Neuronal stem cell (in vitro differentiated cells): ENCODE results near the gene DUSP28.
A peak's percentile ranks its signal among the peaks of the same experiment; 100 is the strongest.

Experiments used
- DNase-seq: peaks from one replicate; pipeline ENCODE4 v3.0.0-alpha.2; 2013; ENCODE audit warnings: low spot score
- H2AFZ ChIP-seq: one replicate; pipeline ENCODE4 v1.6.1; 2013; ENCODE audit warnings: mild to moderate bottlenecking, low read length, inconsistent platforms
- H2AK5ac ChIP-seq: 2 replicates; pipeline ENCODE4 v1.6.1; 2013; ENCODE audit warnings: low read depth, mild to moderate bottlenecking, inconsistent platforms, low read length, moderate library complexity, mixed read lengths
- H2BK120ac ChIP-seq: 2 replicates; pipeline ENCODE4 v1.6.1; 2013; ENCODE audit warnings: low read depth, mild to moderate bottlenecking, inconsistent platforms, low read length, moderate library complexity, mixed read lengths
- H2BK12ac ChIP-seq: one replicate; pipeline ENCODE4 v1.6.1; 2013; ENCODE audit warnings: low read length, inconsistent platforms
- H2BK15ac ChIP-seq: 2 replicates; pipeline ENCODE4 v1.6.1; 2013; ENCODE audit warnings: mild to moderate bottlenecking, low read length, inconsistent platforms, mixed read lengths
- H2BK5ac ChIP-seq: one replicate; pipeline ENCODE4 v1.6.1; 2013; ENCODE audit warnings: inconsistent platforms, mild to moderate bottlenecking, low read length, moderate library complexity
- H3K14ac ChIP-seq: one replicate; pipeline ENCODE4 v1.6.1; 2013; ENCODE audit warnings: low read length, inconsistent platforms
- H3K18ac ChIP-seq: 2 replicates; pipeline ENCODE4 v1.6.1; 2013; ENCODE audit warnings: low read length, inconsistent platforms
- H3K23ac ChIP-seq: 2 replicates; pipeline ENCODE4 v1.6.1; 2013; ENCODE audit warnings: low read depth, mild to moderate bottlenecking, mixed read lengths, low read length, inconsistent platforms; ENCODE audit not compliant: poor library complexity
- H3K27ac ChIP-seq: replicated peaks from 3 replicates; pipeline ENCODE4 v1.5.1; 2013; ENCODE audit warnings: low read length, inconsistent platforms
- H3K27me3 ChIP-seq, 3 experiments: 2 replicates each; pipeline ENCODE4 v1.6.1; 2013; ENCODE audit warnings: low read length in 3 of 3, mild to moderate bottlenecking in 2 of 3, inconsistent platforms in 1 of 3, low read depth in 1 of 3, mixed read lengths in 1 of 3, moderate library complexity in 1 of 3; ENCODE audit not compliant: control insufficient read depth in 3 of 3, insufficient read depth in 3 of 3
- H3K36me3 ChIP-seq, 2 donors: replicated peaks in 1 of 2; 2 replicates each; pipeline ENCODE4 v1.6.1; 2013; ENCODE audit warnings: low read length in 2 of 2; ENCODE audit not compliant: control insufficient read depth in 2 of 2, insufficient read depth in 2 of 2
- H3K4ac ChIP-seq: 2 replicates; pipeline ENCODE4 v1.6.1; 2013; ENCODE audit warnings: inconsistent platforms, mild to moderate bottlenecking, low read length, moderate library complexity
- H3K4me1 ChIP-seq, 2 donors: 1 replicate in 1 of 2; 2 replicates in 1 of 2; pipeline ENCODE4 v1.6.1; 2013; ENCODE audit warnings: low read length in 2 of 2, low read depth in 1 of 2; ENCODE audit not compliant: control insufficient read depth in 2 of 2, insufficient read depth in 1 of 2
- H3K4me2 ChIP-seq: one replicate; pipeline ENCODE4 v1.6.1; 2013; ENCODE audit warnings: mild to moderate bottlenecking, low read length, inconsistent platforms; ENCODE audit not compliant: insufficient read depth, poor library complexity, severe bottlenecking
- H3K4me3 ChIP-seq, 2 donors: 2 replicates each; pipeline ENCODE4 v1.5.1; 2013; ENCODE audit warnings: low read length in 2 of 2, mild to moderate bottlenecking in 2 of 2, inconsistent platforms in 1 of 2, moderate library complexity in 1 of 2
- H3K79me1 ChIP-seq: one replicate; pipeline ENCODE4 v1.6.1; 2013; ENCODE audit warnings: low read depth, mild to moderate bottlenecking, inconsistent platforms, low read length, moderate library complexity
- H3K9ac ChIP-seq: one replicate; pipeline ENCODE4 v1.6.1; 2013; ENCODE audit warnings: mild to moderate bottlenecking, low read depth, low read length, inconsistent platforms; ENCODE audit not compliant: poor library complexity
- H3K9me3 ChIP-seq, 2 donors: replicated peaks in 1 of 2; 2 replicates each; pipeline versions ENCODE3 to v1.6.1; 2013; ENCODE audit warnings: low read length in 2 of 2, mild to moderate bottlenecking in 2 of 2, inconsistent platforms in 1 of 2, low read depth in 1 of 2, mixed read lengths in 1 of 2, moderate library complexity in 1 of 2; ENCODE audit not compliant: control insufficient read depth in 2 of 2, insufficient read depth in 1 of 2
- H4K8ac ChIP-seq: one replicate; pipeline ENCODE4 v1.6.1; 2013; ENCODE audit warnings: low read depth, mild to moderate bottlenecking, inconsistent platforms, low read length, moderate library complexity
- H4K91ac ChIP-seq: one replicate; pipeline ENCODE4 v1.6.1; 2013; ENCODE audit warnings: low read length, low read depth, mild to moderate bottlenecking, inconsistent platforms; ENCODE audit not compliant: poor library complexity
- WGBS, 2 donors: extraction: QIAGEN DNeasy Blood & Tissue Kit; methylation state at CpG; one replicate each; pipeline ENCODE4 v1.1.7; 2013; ENCODE audit warnings: missing lambda C conversion rate in 2 of 2, mixed read lengths in 1 of 2; ENCODE audit not compliant: insufficient read length in 2 of 2, insufficient replicate concordance in 1 of 2; ENCODE audit errors: extremely low coverage in 2 of 2; 5-methylcytosine and 5-hydroxymethylcytosine counted together

The DUSP28 gene

GRCh38 chr2:240518981-240519380 is 41.2 kb upstream of the DUSP28 start:
- no peak overlapping the region for H3K14ac ChIP-seq
- H2BK15ac ChIP-seq: no peak overlapping the region
- no peak overlapping the region for H4K8ac ChIP-seq
- WGBS, 2 donors: no CpG with 5 or more reads among the region's 5 CpGs
- no peak overlapping the region for H2AK5ac ChIP-seq
- no peak overlapping the region for H2BK12ac ChIP-seq
- H3K27me3 ChIP-seq: peaks cover 0 to 18% (median 0%) of the 10 kb centered on the region in 3 experiments
- H3K23ac ChIP-seq: no peak overlapping the region
- no peak overlapping the region for H3K27ac ChIP-seq
- no peak overlapping the region for H2BK120ac ChIP-seq
- no peaks in the 10 kb centered on the region for H3K79me1 ChIP-seq
- DNase-seq: no peak
- no peak overlapping the region for H2BK5ac ChIP-seq
- H2AFZ ChIP-seq: no peak overlapping the region
- H3K4ac ChIP-seq: no peak overlapping the region
- peaks cover 0 to 5% of the 10 kb centered on the region in 2 donors for H3K4me1 ChIP-seq
- H3K4me3 ChIP-seq: no peak overlapping the region
- H3K4me2 ChIP-seq: no peak overlapping the region
- peaks cover 5 to 8% of the 10 kb centered on the region in 2 donors for H3K9me3 ChIP-seq
- H4K91ac ChIP-seq: no peak overlapping the region
- no peak overlapping the region for H3K18ac ChIP-seq
- H3K9ac ChIP-seq: no peak overlapping the region
- H3K36me3 ChIP-seq: peaks cover 3 to 37% of the 10 kb centered on the region in 2 donors

GRCh38 chr2:240519396-240520129 is 40.6 kb upstream of the DUSP28 start:
- Histone ChIP-seq H3K79me1 (no peaks in the 10 kb centered on the region), H3K23ac (no peak overlapping the region), H3K9me3 (peaks cover 9 to 11% of the 10 kb centered on the region in 2 donors), H2AK5ac (no peak overlapping the region), H2AFZ (no peak overlapping the region), H3K36me3 (peaks cover 3 to 43% of the 10 kb centered on the region in 2 donors), H3K4me1 (peaks cover 0 to 5% of the 10 kb centered on the region in 2 donors), H3K4me2 (peak overlapping the region; percentile 58), H3K4me3 (peak overlapping the region in 1 of 2 donors; percentile 70), H3K27me3 (peaks cover 0 to 18% (median 0%) of the 10 kb centered on the region in 3 experiments), H2BK5ac (no peak overlapping the region), H4K8ac (no peak overlapping the region), H2BK12ac (no peak overlapping the region), H3K9ac (no peak overlapping the region), H3K14ac (no peak overlapping the region), H3K4ac (no peak overlapping the region), H4K91ac (no peak overlapping the region), H3K27ac (no peak overlapping the region), H3K18ac (no peak overlapping the region), H2BK15ac (no peak overlapping the region), H2BK120ac (no peak overlapping the region)
- DNase-seq: no peak
- no CpG with 5 or more reads among the region's 25 CpGs for WGBS, 2 donors

- peaks cover 0 to 5% of the 10 kb centered on the region in 2 donors for H3K4me1 ChIP-seq
- no peaks in the 10 kb centered on the region for H3K79me1 ChIP-seq
- no peak overlapping the region for H2AFZ ChIP-seq
- H3K4me2 ChIP-seq: peak overlapping the region; percentile 58
- no peak overlapping the region for H3K14ac ChIP-seq
- H2BK15ac ChIP-seq: no peak overlapping the region
- no peak overlapping the region for H3K4ac ChIP-seq
- peak overlapping the region; percentile 68 for H4K8ac ChIP-seq
- peaks cover 5 to 50% of the 10 kb centered on the region in 2 donors for H3K36me3 ChIP-seq
- peaks cover 0 to 18% (median 0%) of the 10 kb centered on the region in 3 experiments for H3K27me3 ChIP-seq
- no CpG with 5 or more reads among the region's 52 CpGs for WGBS, 2 donors
- H3K18ac ChIP-seq: peak overlapping the region; percentile 89
- H2BK12ac ChIP-seq: peak overlapping the region; percentile 18
- DNase-seq: no peak
- H3K23ac ChIP-seq: peak overlapping the region; percentile 89
- H2AK5ac ChIP-seq: no peak overlapping the region
- no peak overlapping the region for H2BK5ac ChIP-seq
- peak overlapping the region in 1 of 2 donors; percentile 70 for H3K4me3 ChIP-seq
- no peak overlapping the region for H2BK120ac ChIP-seq
- H3K9me3 ChIP-seq: peaks cover 17% of the 10 kb centered on the region in 2 donors
- H3K27ac ChIP-seq: no peak overlapping the region
- peak overlapping the region; percentile 86 for H3K9ac ChIP-seq
- H4K91ac ChIP-seq: no peak overlapping the region
These were observed 39.8 kb upstream of the DUSP28 start for GRCh38 chr2:240520130-240520973.

- Histone ChIP-seq H3K23ac (no peak overlapping the region), H2BK120ac (no peak overlapping the region), H3K27me3 (peaks cover 0 to 18% (median 0%) of the 10 kb centered on the region in 3 experiments), H3K4me2 (no peak overlapping the region), H3K14ac (no peak overlapping the region), H3K4me1 (peaks cover 0 to 5% of the 10 kb centered on the region in 2 donors), H3K18ac (peak overlapping the region; percentile 89), H3K4me3 (no peak overlapping the region), H3K27ac (no peak overlapping the region), H2BK5ac (no peak overlapping the region), H3K9me3 (peaks cover 22 to 23% of the 10 kb centered on the region in 2 donors), H2BK15ac (no peak overlapping the region), H2AFZ (no peak overlapping the region), H4K91ac (no peak overlapping the region), H2AK5ac (no peak overlapping the region), H3K4ac (no peak overlapping the region), H3K9ac (no peak overlapping the region), H3K36me3 (peaks cover 5 to 56% of the 10 kb centered on the region in 2 donors), H4K8ac (peak overlapping the region; percentile 68), H2BK12ac (no peak overlapping the region), H3K79me1 (no peaks in the 10 kb centered on the region)
- no peak for DNase-seq
- no CpG with 5 or more reads among the region's 12 CpGs for WGBS, 2 donors
These were observed 39.2 kb upstream of the DUSP28 start for GRCh38 chr2:240520974-240521350.
